BLaER1 treated with 17β-estradiol and CSF1 and Interleukin-3, amounts not matched to agents 10 nM and 100 nM (cell line): ENCODE data around the gene TMEM217.

Source experiments
- H3K27ac ChIP-seq, 11 experiments: shearing (Covaris generic); formaldehyde crosslinking; 2 replicates each; pipeline ENCODE4 v1.8.1; 2022
- H3K27me3 ChIP-seq, 11 experiments: shearing (Covaris generic); formaldehyde crosslinking; 2 replicates each; pipeline ENCODE4 v1.8.1; 2022
- H3K36me3 ChIP-seq, 11 experiments: shearing (Covaris generic); formaldehyde crosslinking; 2 replicates each; pipeline ENCODE4 v1.8.1; 2022
- H3K4me1 ChIP-seq, 10 experiments: shearing (Covaris generic); formaldehyde crosslinking; 2 replicates each; pipeline ENCODE4 v1.8.1; 2022
- H3K4me2 ChIP-seq, 11 experiments: shearing (Covaris generic); formaldehyde crosslinking; 2 replicates each; pipeline ENCODE4 v1.8.1; 2022
- H3K4me3 ChIP-seq, 10 experiments: shearing (Covaris generic); formaldehyde crosslinking; 2 replicates each; pipeline ENCODE4 v1.8.1; 2022
- H3K9ac ChIP-seq, 11 experiments: shearing (Covaris generic); formaldehyde crosslinking; 2 replicates each; pipeline ENCODE4 v1.8.1; 2022
- H3K9me3 ChIP-seq, 11 experiments: shearing (Covaris generic); formaldehyde crosslinking; replicated peaks in 1 of 11; 2 replicates each; pipeline ENCODE4 v1.8.1; 2022
- H4K20me1 ChIP-seq, 11 experiments: shearing (Covaris generic); formaldehyde crosslinking; 2 replicates each; pipeline ENCODE4 v1.8.1; 2022
- Cebpa-rat ChIP-seq, 11 experiments: shearing (Covaris generic); IDR thresholded peaks; 2 replicates each; pipeline ENCODE4 v1.8.1; 2022

TMEM217 gene

GRCh38 chr6:37180075-37180474, 77.9 kb downstream of the TMEM217 start:
- H4K20me1 ChIP-seq, result no peaks in the 10 kb centered on the region
- H3K27ac ChIP-seq, result peak overlapping the region; percentile 31 to 100 (median 98); a peak in 19 of 22 replicates
- H3K4me3 ChIP-seq, result no peak overlapping the region
- peak overlapping the region in 5 of 11 experiments; percentile 0 to 94 (median 34); a peak in 6 of 22 replicates for H3K9ac ChIP-seq
- H3K9me3 ChIP-seq, result no peaks in the 10 kb centered on the region
- H3K4me1 ChIP-seq, result peaks cover 52 to 93% (median 90%) of the 10 kb centered on the region in 10 experiments
- peak overlapping the region in 5 of 11 experiments; percentile 40 to 92 (median 84); a peak in 9 of 22 replicates for H3K4me2 ChIP-seq
- peaks cover 3 to 16% (median 12%) of the 10 kb centered on the region in 11 experiments; a peak in 21 of 22 replicates for H3K36me3 ChIP-seq
- H3K27me3 ChIP-seq, result no peaks in the 10 kb centered on the region
- no peak for TF ChIP-seq Cebpa-rat (IDR thresholded peaks at IDR 0.05)

- H3K27me3 ChIP-seq, result no peaks in the 10 kb centered on the region
- no peak for TF ChIP-seq Cebpa-rat (IDR thresholded peaks at IDR 0.05)
- peaks cover 23 to 37% (median 32%) of the 10 kb centered on the region in 11 experiments for H3K36me3 ChIP-seq
- peaks cover 53 to 97% (median 90%) of the 10 kb centered on the region in 10 experiments for H3K4me1 ChIP-seq
- no peak overlapping the region for H3K4me3 ChIP-seq
- no peaks in the 10 kb centered on the region for H3K9me3 ChIP-seq
- peak overlapping the region; percentile 63 to 99 (median 93) for H3K4me2 ChIP-seq
- H3K27ac ChIP-seq, result peak overlapping the region; percentile 52 to 97 (median 84)
- peaks cover 0 to 1% (median 0%) of the 10 kb centered on the region in 11 experiments; a peak in 3 of 22 replicates for H4K20me1 ChIP-seq
- peak overlapping the region in 10 of 11 experiments; percentile 31 to 99 (median 83); a peak in 19 of 22 replicates for H3K9ac ChIP-seq
These were observed 79.9 kb downstream of the TMEM217 start for GRCh38 chr6:37177935-37178517.

GRCh38 chr6:37177077-37177934, 80.6 kb downstream of the TMEM217 start:
- peak overlapping the region; percentile 26 to 99 (median 72); a peak in 21 of 22 replicates for H3K9ac ChIP-seq
- peak overlapping the region in 1 of 10 experiments; percentile 84; a peak in 1 of 20 replicates for H3K4me3 ChIP-seq
- no peaks in the 10 kb centered on the region for H3K27me3 ChIP-seq
- H3K4me1 ChIP-seq, result peaks cover 53 to 97% (median 88%) of the 10 kb centered on the region in 10 experiments
- H3K36me3 ChIP-seq, result peaks cover 26 to 44% (median 40%) of the 10 kb centered on the region in 11 experiments
- TF ChIP-seq Cebpa-rat (IDR thresholded peaks at IDR 0.05), result peak in 3 of 11 experiments; percentile 13 to 76 (median 65); a peak in 3 of 22 replicates
- H3K4me2 ChIP-seq, result peak overlapping the region; percentile 63 to 99 (median 93)
- H3K27ac ChIP-seq, result peak overlapping the region; percentile 52 to 97 (median 84)
- H4K20me1 ChIP-seq, result peaks cover 0 to 8% (median 4%) of the 10 kb centered on the region in 11 experiments; a peak in 11 of 22 replicates
- H3K9me3 ChIP-seq, result no peaks in the 10 kb centered on the region

GRCh38 chr6:37176268-37177076, 81.5 kb downstream of the TMEM217 start:
- peaks cover 0 to 3% (median 0%) of the 10 kb centered on the region in 11 experiments; a peak in 2 of 22 replicates for H3K9me3 ChIP-seq
- no peak for TF ChIP-seq Cebpa-rat (IDR thresholded peaks at IDR 0.05)
- peak overlapping the region in 9 of 11 experiments; percentile 5 to 99 (median 94); a peak in 13 of 22 replicates for H3K9ac ChIP-seq
- peak overlapping the region; percentile 63 to 99 (median 93) for H3K4me2 ChIP-seq
- H3K27me3 ChIP-seq, result peaks cover 0 to 4% (median 0%) of the 10 kb centered on the region in 11 experiments; a peak in 5 of 22 replicates
- peaks cover 0 to 15% (median 8%) of the 10 kb centered on the region in 11 experiments; a peak in 14 of 22 replicates for H4K20me1 ChIP-seq
- H3K36me3 ChIP-seq, result peaks cover 26 to 52% (median 46%) of the 10 kb centered on the region in 11 experiments
- peak overlapping the region; percentile 52 to 97 (median 84) for H3K27ac ChIP-seq
- peak overlapping the region in 4 of 10 experiments; percentile 84 to 99 (median 93); a peak in 4 of 20 replicates for H3K4me3 ChIP-seq
- H3K4me1 ChIP-seq, result peaks cover 55 to 89% (median 80%) of the 10 kb centered on the region in 10 experiments

GRCh38 chr6:37175332-37176267, 82.3 kb downstream of the TMEM217 start:
- no peak for TF ChIP-seq Cebpa-rat (IDR thresholded peaks at IDR 0.05)
- peak overlapping the region in 5 of 10 experiments; percentile 84 to 99 (median 97); a peak in 11 of 20 replicates for H3K4me3 ChIP-seq
- peaks cover 0 to 13% (median 6%) of the 10 kb centered on the region in 11 experiments; a peak in 10 of 22 replicates for H3K27me3 ChIP-seq
- peak overlapping the region in 10 of 11 experiments; percentile 5 to 99 (median 83); a peak in 16 of 22 replicates for H3K9ac ChIP-seq
- H3K4me2 ChIP-seq, result peak overlapping the region; percentile 63 to 99 (median 93)
- H3K4me1 ChIP-seq, result peaks cover 57 to 80% (median 72%) of the 10 kb centered on the region in 10 experiments
- peak overlapping the region; percentile 21 to 97 (median 84); a peak in 21 of 22 replicates for H3K27ac ChIP-seq
- H3K36me3 ChIP-seq, result peaks cover 26 to 61% (median 54%) of the 10 kb centered on the region in 11 experiments
- peaks cover 0 to 11% (median 0%) of the 10 kb centered on the region in 11 experiments; a peak in 3 of 22 replicates for H3K9me3 ChIP-seq
- H4K20me1 ChIP-seq, result peaks cover 0 to 24% (median 13%) of the 10 kb centered on the region in 11 experiments; a peak in 14 of 22 replicates

- peak overlapping the region in 5 of 10 experiments; percentile 84 to 99 (median 97); a peak in 11 of 20 replicates for H3K4me3 ChIP-seq
- peaks cover 26 to 66% (median 54%) of the 10 kb centered on the region in 11 experiments for H3K36me3 ChIP-seq
- H3K9me3 ChIP-seq, result peaks cover 0 to 11% (median 0%) of the 10 kb centered on the region in 11 experiments; a peak in 3 of 22 replicates
- H4K20me1 ChIP-seq, result peaks cover 0 to 29% (median 18%) of the 10 kb centered on the region in 11 experiments; a peak in 14 of 22 replicates
- peak overlapping the region; percentile 22 to 97 (median 90); a peak in 20 of 22 replicates for H3K27ac ChIP-seq
- peaks cover 0 to 16% (median 6%) of the 10 kb centered on the region in 11 experiments; a peak in 10 of 22 replicates for H3K27me3 ChIP-seq
- peak overlapping the region in 10 of 11 experiments; percentile 29 to 99 (median 94); a peak in 18 of 22 replicates for H3K9ac ChIP-seq
- no peak for TF ChIP-seq Cebpa-rat (IDR thresholded peaks at IDR 0.05)
- H3K4me1 ChIP-seq, result peaks cover 48 to 72% (median 68%) of the 10 kb centered on the region in 10 experiments
- H3K4me2 ChIP-seq, result peak overlapping the region in 10 of 11 experiments; percentile 24 to 99 (median 94); a peak in 19 of 22 replicates
These were observed 83.2 kb downstream of the TMEM217 start for GRCh38 chr6:37174515-37175331.
